GM20431 (cell line): ENCODE results near the gene LYPD5.
"Not testable (repeated sequence)": the region's sequence is repeated elsewhere in the genome, so short reads cannot be mapped to it uniquely, and the experiment has no call there.

ENCODE experiments used
- in situ Hi-C: fragments of 300-500 bp; cut with MseI, MboI; formaldehyde crosslinking; loops from one replicate; pipeline ENCODE4 v1.15.0; 2020; ENCODE audit warnings: low sequenced_read_pairs; ENCODE audit not compliant: unreplicated experiment

Gene LYPD5

GRCh38 chr19:43807651-43808050 is 5.4 kb upstream of the LYPD5 start:
- in situ Hi-C loops: no loop called here

- in situ Hi-C loops: no loop called here
These were observed 4.6 kb upstream of the LYPD5 start for GRCh38 chr19:43806848-43807247.

DNA sequence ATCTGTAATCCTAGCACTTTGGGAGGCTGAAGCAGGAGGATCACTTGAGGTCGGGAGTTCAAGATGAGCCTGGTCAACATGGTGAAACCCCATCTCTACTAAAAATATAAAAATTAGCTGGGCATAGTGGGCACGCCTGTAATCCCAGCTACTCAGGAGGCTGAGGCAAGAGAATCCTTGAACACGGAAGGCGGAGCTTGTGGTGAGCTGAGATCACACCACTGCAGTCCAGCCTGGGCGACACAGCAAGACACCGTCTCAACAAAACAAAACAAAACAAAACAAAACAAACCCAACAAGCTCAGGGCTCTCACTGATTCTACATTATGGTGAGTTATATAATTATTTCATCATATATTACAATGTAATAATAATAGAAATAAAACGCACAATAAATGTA is 4.2 kb upstream of the LYPD5 start:
- in situ Hi-C loops: not testable (repeated sequence)

DNA sequence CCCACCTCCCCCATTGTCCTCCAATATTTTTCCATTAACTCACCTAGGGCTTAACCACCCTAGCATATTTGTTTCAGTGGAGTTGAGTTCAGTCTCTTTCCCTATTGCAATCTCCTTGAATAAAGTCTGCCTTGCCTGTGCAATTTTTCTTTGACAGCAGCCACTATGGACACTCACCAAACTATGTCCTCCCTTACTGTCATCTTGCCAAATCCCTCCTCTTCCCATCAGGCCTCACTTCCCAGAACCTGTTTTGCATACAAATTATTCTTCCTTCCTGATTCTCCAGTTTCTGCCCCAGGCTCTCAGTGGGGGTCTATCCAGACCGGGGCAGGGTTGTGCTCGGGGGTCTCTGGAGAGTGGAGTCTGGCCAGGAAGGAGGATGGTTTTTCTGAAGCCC is 2.2 kb upstream of the LYPD5 start:
- in situ Hi-C loops: no loop called here

DNA sequence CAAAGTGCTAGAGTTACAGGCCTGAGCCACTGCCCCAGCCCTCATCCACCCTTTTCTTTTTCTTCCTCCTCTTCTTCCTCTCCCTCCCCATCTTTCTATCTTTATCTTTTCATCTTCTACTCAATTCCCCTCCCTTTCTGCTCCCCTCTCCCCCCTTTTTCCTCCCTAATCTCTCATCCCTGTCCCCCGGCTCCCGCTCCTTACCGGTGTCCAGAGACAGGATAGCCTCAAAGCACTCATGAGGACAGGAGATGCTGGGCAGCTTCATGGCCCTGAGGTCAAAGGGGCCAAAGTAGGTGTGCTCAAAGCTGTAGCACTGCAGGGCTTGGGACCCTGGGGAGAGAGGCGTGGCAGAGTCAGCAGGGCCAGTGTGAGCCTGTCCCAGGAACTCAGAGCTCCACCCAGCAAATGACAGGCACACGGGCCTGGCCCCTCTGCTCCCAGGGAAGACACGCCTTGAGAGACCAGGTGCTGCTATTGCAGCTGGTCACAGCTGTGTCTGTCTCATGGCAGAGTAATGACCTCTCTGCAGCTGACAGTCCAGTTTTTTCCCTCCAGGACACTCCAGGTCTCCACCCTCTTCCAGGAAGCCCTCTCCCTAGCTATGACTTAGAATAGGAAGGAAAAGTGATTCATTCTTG is 2.6 kb downstream of the LYPD5 start:
- in situ Hi-C loops: no loop called here

- in situ Hi-C loops: no loop called here
These were observed 3.5 kb downstream of the LYPD5 start for GRCh38 chr19:43798546-43799409.

DNA sequence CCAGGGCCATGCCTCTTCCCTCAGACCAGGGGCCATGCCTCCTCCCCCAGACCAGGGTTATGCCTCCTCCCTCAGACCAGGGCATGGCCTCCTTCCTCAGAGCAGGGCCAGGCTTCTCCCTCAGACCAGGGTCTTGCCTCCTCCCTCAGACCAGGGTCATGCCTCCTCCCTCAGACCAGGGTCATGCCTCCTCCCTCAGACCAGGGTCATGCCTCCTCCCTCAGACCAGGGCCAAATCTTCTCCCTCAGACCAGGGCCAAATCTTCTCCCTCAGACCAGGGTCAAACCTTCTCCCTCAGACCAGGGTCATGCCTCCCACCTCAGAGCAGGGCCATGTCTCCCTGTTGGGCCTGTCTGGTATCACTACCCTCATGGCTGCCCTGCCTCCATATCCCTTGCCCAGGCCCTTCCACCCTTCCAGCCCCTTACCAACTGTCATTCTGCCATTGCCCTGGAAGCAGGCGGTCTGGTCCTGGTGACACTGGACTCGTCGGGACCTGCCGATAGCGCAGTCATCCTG is 4.2 kb downstream of the LYPD5 start:
- in situ Hi-C loops: no loop called here

DNA sequence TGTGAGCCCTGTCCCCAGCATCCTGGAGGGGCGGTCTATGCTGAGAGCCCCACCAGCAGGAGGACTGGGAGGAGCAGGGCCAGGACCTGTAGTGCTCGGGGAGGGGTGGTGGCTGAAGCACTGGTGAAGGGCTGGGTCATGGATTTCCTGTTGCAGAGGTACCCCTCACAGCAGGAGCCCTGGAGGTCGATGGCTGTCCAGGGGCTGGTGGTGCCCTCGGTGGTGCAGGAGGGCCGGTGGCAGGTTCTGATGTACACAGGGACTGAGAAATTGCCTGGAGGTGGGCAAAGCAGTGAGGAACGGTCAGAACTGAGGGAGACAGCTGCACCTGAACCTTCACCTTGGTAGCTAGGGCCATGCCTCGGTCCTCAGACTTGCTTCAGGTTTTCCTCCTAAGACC is 4.7 kb downstream of the LYPD5 start:
- in situ Hi-C loops: no loop called here

DNA sequence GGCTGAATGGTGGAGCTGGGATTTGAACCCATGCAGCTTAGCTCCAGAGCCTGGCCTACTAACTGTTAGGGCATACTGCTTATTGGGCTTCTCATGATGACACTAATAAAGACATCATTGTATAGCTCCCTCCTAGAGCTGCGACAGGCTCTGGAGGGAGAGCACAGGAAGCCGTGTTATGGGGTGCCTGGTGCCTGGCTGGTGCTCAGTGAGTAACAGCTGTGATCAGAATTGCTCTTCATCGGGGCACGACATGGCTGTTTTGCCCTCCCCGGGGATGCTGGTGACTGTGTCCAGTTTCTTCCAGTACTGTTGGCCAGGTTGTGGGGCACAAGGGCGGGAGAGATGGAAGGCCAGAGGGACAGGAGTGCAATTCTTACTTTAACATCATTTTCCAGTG is 5.1 kb downstream of the LYPD5 start:
- in situ Hi-C loops: no loop called here

DNA sequence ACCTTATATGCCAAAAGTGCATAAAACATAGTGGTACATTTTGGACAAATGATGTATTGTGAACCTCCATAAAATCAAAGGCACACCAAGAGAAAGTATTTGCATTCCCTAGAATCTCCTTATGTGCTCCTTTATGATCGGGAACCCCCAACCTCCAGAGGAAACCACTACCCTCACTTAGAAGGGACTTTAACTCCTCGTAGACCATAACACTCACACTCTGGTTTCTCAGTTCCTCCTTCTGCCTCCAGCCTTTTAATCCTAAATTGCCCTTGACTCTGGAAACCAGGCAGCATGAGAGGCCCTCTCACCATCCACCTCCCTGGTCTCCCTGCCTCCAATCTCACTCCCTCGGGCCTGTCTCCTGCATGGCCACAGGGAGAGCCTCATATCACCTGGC is 11.7 kb downstream of the LYPD5 start:
- in situ Hi-C loops: no loop called here

DNA sequence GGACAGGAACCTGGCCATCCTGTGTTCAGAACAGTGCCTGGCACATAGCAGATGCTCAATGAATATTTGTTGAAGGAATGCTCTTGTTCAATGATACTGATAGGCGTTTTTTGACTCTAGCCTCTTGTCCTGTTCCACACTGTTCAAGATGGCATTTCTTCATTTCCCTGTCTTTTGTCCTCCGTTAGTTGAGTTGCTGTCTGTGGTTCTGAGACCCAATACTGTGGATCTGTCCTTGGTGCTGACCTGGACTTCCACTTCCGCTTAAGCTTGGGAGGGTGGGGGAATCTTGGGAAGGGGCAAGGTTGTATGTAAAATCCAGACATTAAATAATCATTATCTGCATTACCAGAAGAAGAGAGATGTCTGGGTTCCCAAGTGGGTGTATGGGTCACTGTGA is 13.2 kb downstream of the LYPD5 start:
- in situ Hi-C loops: no loop called here

- in situ Hi-C loops: no loop called here
These were observed 15.6 kb downstream of the LYPD5 start for GRCh38 chr19:43786665-43787064.

GRCh38 chr19:43784981-43785808 is 17.1 kb downstream of the LYPD5 start:
- in situ Hi-C loops: loop anchor here (5.0 kb wide), 1 partner anchor 38 kb away; no protein-coding TSS in a partner anchor

- in situ Hi-C loops: loop anchor here (5.0 kb wide), 1 partner anchor 37 kb away; no protein-coding TSS in a partner anchor
These were observed 17.8 kb downstream of the LYPD5 start for GRCh38 chr19:43784241-43784980.

GRCh38 chr19:43783636-43784035 is 18.6 kb downstream of the LYPD5 start:
- in situ Hi-C loops: loop anchor here (5.0 kb wide), 1 partner anchor 36 kb away; no protein-coding TSS in a partner anchor

GRCh38 chr19:43782689-43783231 is 19.5 kb downstream of the LYPD5 start:
- in situ Hi-C loops: loop anchor here (5.0 kb wide), 1 partner anchor 35 kb away; no protein-coding TSS in a partner anchor

DNA sequence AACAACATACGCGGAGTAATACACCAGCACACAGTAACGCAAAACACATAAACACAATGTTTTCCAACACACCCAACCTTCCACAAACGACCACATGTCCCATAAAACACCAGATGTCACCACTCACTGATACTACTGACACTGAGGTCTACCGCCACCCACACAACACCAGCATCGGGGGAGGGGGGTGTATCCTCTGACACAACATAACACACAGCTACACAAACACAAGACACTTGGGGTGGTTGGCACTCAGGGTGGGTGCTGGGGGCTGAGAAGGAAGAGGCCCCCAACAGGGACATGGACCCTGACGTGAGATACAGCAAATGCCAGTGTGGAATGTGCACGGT is 20.0 kb downstream of the LYPD5 start:
- in situ Hi-C loops: loop anchor here (5.0 kb wide), 1 partner anchor 35 kb away; no protein-coding TSS in a partner anchor

GRCh38 chr19:43781630-43782310 is 20.5 kb downstream of the LYPD5 start:
- in situ Hi-C loops: loop anchor here (5.0 kb wide), 1 partner anchor 34 kb away; no protein-coding TSS in a partner anchor
